SIG-M5 (cell line): ENCODE results near the gene SIRT5.

Experiments used
- DNase-seq: peaks from one replicate; lab custom pipeline; 2025; lab: John Stamatoyannopoulos, UW

SIRT5 gene

GRCh38 chr6:13574571-13575376, at the start of gene SIRT5:
Gene SIRT5 (plus strand): TSS chr6:13574601. CDS start chr6:13584111, 9,510 bp downstream.
- DNase-seq = peak; percentile 38

GRCh38 chr6:13524801-13525508, 49.4 kb upstream of the SIRT5 start:
- DNase-seq = no peak

GRCh38 chr6:13526357-13526726, 48.1 kb upstream of the SIRT5 start:
- DNase-seq = no peak

- DNase-seq = peak; percentile 74
Measured at GRCh38 chr6:13526727-13527670, 47.4 kb upstream of the SIRT5 start.

- DNase-seq = no peak
Measured at GRCh38 chr6:13527671-13528056, 46.7 kb upstream of the SIRT5 start.

- no peak for DNase-seq
Measured at GRCh38 chr6:13528232-13528631, 46.2 kb upstream of the SIRT5 start.

GRCh38 chr6:13528777-13529343, 45.5 kb upstream of the SIRT5 start:
- DNase-seq = no peak

GRCh38 chr6:13531956-13532355, 42.4 kb upstream of the SIRT5 start:
- no peak for DNase-seq

- DNase-seq = no peak
Measured at GRCh38 chr6:13534536-13534935, 39.9 kb upstream of the SIRT5 start.

- DNase-seq = no peak
Measured at GRCh38 chr6:13535306-13535705, 39.1 kb upstream of the SIRT5 start.

- DNase-seq = no peak
Measured at GRCh38 chr6:13536796-13537526, 37.4 kb upstream of the SIRT5 start.

GRCh38 chr6:13537527-13537897, 36.9 kb upstream of the SIRT5 start:
- DNase-seq = no peak

GRCh38 chr6:13538084-13538483, 36.3 kb upstream of the SIRT5 start:
- no peak for DNase-seq

- no peak for DNase-seq
Measured at GRCh38 chr6:13538600-13538999, 35.8 kb upstream of the SIRT5 start.

- no peak for DNase-seq
Measured at GRCh38 chr6:13539572-13539971, 34.8 kb upstream of the SIRT5 start.

GRCh38 chr6:13541496-13541895, 32.9 kb upstream of the SIRT5 start:
- no peak for DNase-seq

GRCh38 chr6:13544454-13545186, 29.8 kb upstream of the SIRT5 start:
- DNase-seq = no peak

- DNase-seq = no peak
Measured at GRCh38 chr6:13545885-13546284, 28.5 kb upstream of the SIRT5 start.

GRCh38 chr6:13548500-13549210, 25.7 kb upstream of the SIRT5 start:
- no peak for DNase-seq

GRCh38 chr6:13550656-13551055, 23.7 kb upstream of the SIRT5 start:
- DNase-seq = no peak
